Body of pancreas (tissue), 4 donors: Measurements from ENCODE around the gene PNO1.

ENCODE experiments used
- CTCF ChIP-seq, 7 experiments: fragments of 450-650 bp in 4 of 7; fragments of 200-600 bp in 3 of 7; sonication (generic) in 3 of 7; IDR thresholded peaks; one replicate each; pipeline ENCODE4 v1.5.1; 2016 to 2019; ENCODE audit warnings: antibody characterized with exemption in 7 of 7
- POLR2A ChIP-seq, 3 donors: fragments of 450-650 bp; IDR thresholded peaks; one replicate each; pipeline ENCODE4 v1.6.1; 2016; ENCODE audit warnings: antibody characterized with exemption in 3 of 3, mild to moderate bottlenecking in 2 of 3

- no peak for TF ChIP-seq CTCF (IDR thresholded peaks at IDR 0.05)
- no peak for TF ChIP-seq POLR2A (IDR thresholded peaks at IDR 0.05)
Measured at GRCh38 chr2:68163641-68164040, 6.0 kb downstream of the PNO1 start.
